ENCODE data around the gene SYN1. TPM values are rescaled to one million over a fixed set of nuclear protein-coding genes. Genes with fewer than 3 reads are reported as not detected.

SYN1 gene
- total and polyA plus RNA-seq, 2 experiments from 2014 or later = 0.34 TPM; not detected in 1

GRCh38 chrX:47584714-47585113 is 34.9 kb downstream of the SYN1 start:
- H3K9ac ChIP-seq = peak overlapping the region; percentile 94
- H3K4me2 ChIP-seq (ENCODE audit: unreplicated experiment) = peak overlapping the region; percentile 76
- no peak for DNase-seq
- peak overlapping the region; percentile 87 for H3K4me3 ChIP-seq
- peak overlapping the region; percentile 80 for H3K27ac ChIP-seq
- H2AFZ ChIP-seq = no peak overlapping the region
- H3K4me1 ChIP-seq (ENCODE audit: insufficient read depth) = 0 out of 2 replicates have a peak, but pooled peaks cover 4% of the 10 kb centered on the region
- peaks cover 21% of the 10 kb centered on the region; the same call in 1 of the 2 replicates for H3F3A ChIP-seq (ENCODE audit: insufficient read depth)
- in situ Hi-C loops (cut with MboI) = no loop called here
- no peaks in the 10 kb centered on the region; the same call in 1 of the 2 replicates for H3K36me3 ChIP-seq (ENCODE audit: low read depth)
- H3K79me2 ChIP-seq (ENCODE audit: insufficient read depth) = peaks cover 24% of the 10 kb centered on the region
- WGBS, 2 experiments (ENCODE audit: low coverage in 1 of 2, low lambda C conversion rate in 2 of 2, missing lambda C conversion rate in 2 of 2) = 54 to 65% methylated on average over 6 of the region's 6 CpGs
- H3K27me3 ChIP-seq (replicated peaks; ENCODE audit: insufficient read depth) = no peaks in the 10 kb centered on the region
- H3K9me2 ChIP-seq (ENCODE audit: insufficient read depth) = no peaks in the 10 kb centered on the region
- no peaks in the 10 kb centered on the region for H3K9me3 ChIP-seq (ENCODE audit: low read depth)
- TF ChIP-seq EZH2 (IDR thresholded peaks at IDR 0.05; ENCODE audit: insufficient read depth, poor library complexity, severe bottlenecking) = no peak
- no peak for TF ChIP-seq EZH2phosphoT487 (IDR thresholded peaks at IDR 0.05; ENCODE audit: insufficient read depth, low read depth)
- no peaks in the 10 kb centered on the region for H4K20me1 ChIP-seq (ENCODE audit: insufficient read depth)

- TF ChIP-seq EZH2phosphoT487 (IDR thresholded peaks at IDR 0.05; ENCODE audit: insufficient read depth, low read depth) (no peak), EZH2 (IDR thresholded peaks at IDR 0.05; ENCODE audit: insufficient read depth, poor library complexity, severe bottlenecking) (no peak)
- Histone ChIP-seq H3K36me3 (ENCODE audit: low read depth) (no peaks in the 10 kb centered on the region; the same call in 1 of the 2 replicates), H3K9me3 (ENCODE audit: low read depth) (no peaks in the 10 kb centered on the region), H3K4me2 (ENCODE audit: unreplicated experiment) (peak overlapping the region; percentile 76), H4K20me1 (ENCODE audit: insufficient read depth) (no peaks in the 10 kb centered on the region), H3K27me3 (replicated peaks; ENCODE audit: insufficient read depth) (no peaks in the 10 kb centered on the region), H3K27ac (peak overlapping the region; percentile 80), H3K79me2 (ENCODE audit: insufficient read depth) (peaks cover 24% of the 10 kb centered on the region), H3F3A (ENCODE audit: insufficient read depth) (peaks cover 24% of the 10 kb centered on the region; the same call in 1 of the 2 replicates), H3K9ac (peak overlapping the region; percentile 94), H2AFZ (no peak overlapping the region), H3K4me3 (peak overlapping the region; percentile 87), H3K4me1 (ENCODE audit: insufficient read depth) (0 out of 2 replicates have a peak, but pooled peaks cover 7% of the 10 kb centered on the region), H3K9me2 (ENCODE audit: insufficient read depth) (no peaks in the 10 kb centered on the region)
- no peak for DNase-seq
- in situ Hi-C loops (cut with MboI) = no loop called here
- 17 to 45% methylated on average over 4 to 7 of the region's 8 CpGs for WGBS, 2 experiments (ENCODE audit: low coverage in 1 of 2, low lambda C conversion rate in 2 of 2, missing lambda C conversion rate in 2 of 2)
These were observed 36.3 kb downstream of the SYN1 start for GRCh38 chrX:47583240-47583861.

GRCh38 chrX:47581731-47582647 is 37.7 kb downstream of the SYN1 start, which contains the start of gene TIMP1:
Gene TIMP1 (plus strand): TSS chrX:47582436. CDS start chrX:47583416, 980 bp downstream.
- peak within 1 kb of the TSS; percentile 68; the same call in 1 of the 2 replicates for H2AFZ ChIP-seq
- peak within 1 kb of the TSS; percentile 76 for H3K4me2 ChIP-seq (ENCODE audit: unreplicated experiment)
- TF ChIP-seq EZH2phosphoT487 (IDR thresholded peaks at IDR 0.05; ENCODE audit: insufficient read depth, low read depth) (no peak), EZH2 (IDR thresholded peaks at IDR 0.05; ENCODE audit: insufficient read depth, poor library complexity, severe bottlenecking) (no peak)
- H3K27ac ChIP-seq = peak within 1 kb of the TSS; percentile 85
- in situ Hi-C loops (cut with MboI) = no loop called here
- H3K9me3 ChIP-seq (ENCODE audit: low read depth) = no peaks in the 10 kb centered on the region
- H3K79me2 ChIP-seq (ENCODE audit: insufficient read depth) = peaks cover 24% of the 10 kb centered on the region
- no peaks in the 10 kb centered on the region for H3K9me2 ChIP-seq (ENCODE audit: insufficient read depth)
- H3K4me3 ChIP-seq = peak within 1 kb of the TSS; percentile 87
- H3K36me3 ChIP-seq (ENCODE audit: low read depth) = no peaks in the 10 kb centered on the region; the same call in 1 of the 2 replicates
- no peaks in the 10 kb centered on the region for H4K20me1 ChIP-seq (ENCODE audit: insufficient read depth)
- H3F3A ChIP-seq (ENCODE audit: insufficient read depth) = peaks cover 24% of the 10 kb centered on the region; the same call in 1 of the 2 replicates
- no peaks in the 10 kb centered on the region for H3K27me3 ChIP-seq (replicated peaks; ENCODE audit: insufficient read depth)
- peak within 1 kb of the TSS; percentile 94 for H3K9ac ChIP-seq
- H3K4me1 ChIP-seq (ENCODE audit: insufficient read depth) = 0 out of 2 replicates have a peak, but pooled peaks cover 7% of the 10 kb centered on the region
- 1 to 2% methylated on average over 14 to 20 of the region's 28 CpGs for WGBS, 2 experiments (ENCODE audit: low coverage in 1 of 2, low lambda C conversion rate in 2 of 2, missing lambda C conversion rate in 2 of 2)
- DNase-seq = peak; percentile 95

GRCh38 chrX:47579537-47579936 is 40.1 kb downstream of the SYN1 start:
- Histone ChIP-seq H3K4me3 (0 out of 2 replicates have a peak overlapping the region, but pooled peaks have one; percentile 26), H3K27me3 (replicated peaks; ENCODE audit: insufficient read depth) (no peaks in the 10 kb centered on the region), H2AFZ (no peak overlapping the region), H3K4me2 (ENCODE audit: unreplicated experiment) (no peak overlapping the region), H3K9me2 (ENCODE audit: insufficient read depth) (no peaks in the 10 kb centered on the region), H3K79me2 (ENCODE audit: insufficient read depth) (peaks cover 23% of the 10 kb centered on the region), H4K20me1 (ENCODE audit: insufficient read depth) (no peaks in the 10 kb centered on the region), H3F3A (ENCODE audit: insufficient read depth) (peaks cover 15% of the 10 kb centered on the region; the same call in 1 of the 2 replicates), H3K4me1 (ENCODE audit: insufficient read depth) (0 out of 2 replicates have a peak, but pooled peaks cover 7% of the 10 kb centered on the region), H3K27ac (peak overlapping the region; percentile 80), H3K36me3 (ENCODE audit: low read depth) (no peaks in the 10 kb centered on the region; the same call in 1 of the 2 replicates), H3K9me3 (ENCODE audit: low read depth) (no peaks in the 10 kb centered on the region), H3K9ac (peak overlapping the region; percentile 58)
- in situ Hi-C loops (cut with MboI) = no loop called here
- WGBS, 2 experiments (ENCODE audit: low coverage in 1 of 2, low lambda C conversion rate in 2 of 2, missing lambda C conversion rate in 2 of 2) = 0 to 2% methylated on average over 8 to 9 of the region's 9 CpGs
- DNase-seq = peak; percentile 86
- TF ChIP-seq EZH2phosphoT487 (IDR thresholded peaks at IDR 0.05; ENCODE audit: insufficient read depth, low read depth) (no peak), EZH2 (IDR thresholded peaks at IDR 0.05; ENCODE audit: insufficient read depth, poor library complexity, severe bottlenecking) (no peak)

Measured in GM23248 (cell line).